ENCODE data around the gene FAM210B. TPM values are rescaled to one million over a fixed set of nuclear protein-coding genes. Genes with fewer than 3 reads are reported as not detected.

Gene FAM210B
- total and polyA plus RNA-seq, 2 of the 13 experiments (the other 11 are each of a cell fraction or from before 2014, with no cell fraction given): 75.9 to 107 TPM

DNA sequence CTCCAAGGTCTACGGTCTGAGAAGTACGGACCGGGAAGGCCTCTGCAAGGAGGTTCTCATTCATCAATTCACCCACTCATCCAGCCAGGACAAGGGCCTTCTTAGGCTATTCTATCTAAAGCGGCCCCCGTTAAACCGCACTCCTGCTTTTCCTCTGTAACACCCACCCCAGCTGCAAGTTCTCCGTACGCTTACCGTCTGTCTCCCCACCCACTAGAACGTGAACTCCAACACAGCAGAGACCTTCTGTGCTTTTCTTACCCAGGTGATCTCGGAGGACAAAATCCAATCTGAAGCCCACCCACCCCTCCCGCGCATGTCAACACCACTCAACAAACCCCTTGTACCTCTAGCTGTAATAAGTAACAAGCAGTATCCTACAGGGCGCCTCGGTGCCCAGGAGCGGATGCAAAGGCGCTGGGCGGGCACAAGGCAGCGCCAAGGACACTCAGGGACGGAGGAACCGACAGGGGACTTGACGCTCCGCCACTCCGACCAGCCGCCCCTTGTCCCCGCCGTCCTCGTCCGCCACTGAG lies 32.9 kb downstream of the FAM210B start (continued):
- TF ChIP-seq ZNF235 (CRISPR knock-in tag; IDR thresholded peaks at IDR 0.05; ENCODE audit: borderline replicate concordance) (0 out of 2 replicates have a peak, but pooled peaks have one; percentile 75), ZNF720 (CRISPR knock-in tag; IDR thresholded peaks at IDR 0.05) (no peak; the same call in 1 of the 2 replicates), YEATS4 (CRISPR knock-in tag; IDR thresholded peaks at IDR 0.05; ENCODE audit: borderline replicate concordance) (no peak), ZNF343 (CRISPR knock-in tag; IDR thresholded peaks at IDR 0.05) (peak; percentile 16; the same call in 1 of the 2 replicates), CSRNP1 (CRISPR knock-in tag; IDR thresholded peaks at IDR 0.05) (0 out of 2 replicates have a peak, but pooled peaks have one; percentile 69), ZNF747 (CRISPR knock-in tag; IDR thresholded peaks at IDR 0.05; ENCODE audit: borderline replicate concordance) (peak; percentile 5; the same call in 1 of the 2 replicates), ZNF746 (CRISPR knock-in tag; IDR thresholded peaks at IDR 0.05) (peak; percentile 55; the same call in 1 of the 2 replicates), NRL (CRISPR knock-in tag; IDR thresholded peaks at IDR 0.05; ENCODE audit: borderline replicate concordance) (0 out of 2 replicates have a peak, but pooled peaks have one; percentile 9), SNAPC4 (CRISPR knock-in tag; IDR thresholded peaks at IDR 0.05) (peak; percentile 78), SMAD1 (CRISPR knock-in tag; IDR thresholded peaks at IDR 0.05; ENCODE audit: borderline replicate concordance, low read depth) (no peak), ZNF558 (CRISPR knock-in tag; IDR thresholded peaks at IDR 0.05; ENCODE audit: borderline replicate concordance) (peak; percentile 53), E2F2 (CRISPR knock-in tag; IDR thresholded peaks at IDR 0.05; ENCODE audit: borderline replicate concordance) (peak; percentile 50; the same call in 1 of the 2 replicates), ZSCAN5A (CRISPR knock-in tag; IDR thresholded peaks at IDR 0.05; ENCODE audit: borderline replicate concordance) (peak; percentile 7; the same call in 1 of the 2 replicates), ZSCAN29 (CRISPR knock-in tag; conservative IDR thresholded peaks at IDR 0.05) (no peak; the same call in 1 of the 2 replicates), ZNF737 (CRISPR knock-in tag; IDR thresholded peaks at IDR 0.05; ENCODE audit: borderline replicate concordance) (peak; percentile 86; the same call in 1 of the 2 replicates)
- TF ChIP-seq, protein P1, sequence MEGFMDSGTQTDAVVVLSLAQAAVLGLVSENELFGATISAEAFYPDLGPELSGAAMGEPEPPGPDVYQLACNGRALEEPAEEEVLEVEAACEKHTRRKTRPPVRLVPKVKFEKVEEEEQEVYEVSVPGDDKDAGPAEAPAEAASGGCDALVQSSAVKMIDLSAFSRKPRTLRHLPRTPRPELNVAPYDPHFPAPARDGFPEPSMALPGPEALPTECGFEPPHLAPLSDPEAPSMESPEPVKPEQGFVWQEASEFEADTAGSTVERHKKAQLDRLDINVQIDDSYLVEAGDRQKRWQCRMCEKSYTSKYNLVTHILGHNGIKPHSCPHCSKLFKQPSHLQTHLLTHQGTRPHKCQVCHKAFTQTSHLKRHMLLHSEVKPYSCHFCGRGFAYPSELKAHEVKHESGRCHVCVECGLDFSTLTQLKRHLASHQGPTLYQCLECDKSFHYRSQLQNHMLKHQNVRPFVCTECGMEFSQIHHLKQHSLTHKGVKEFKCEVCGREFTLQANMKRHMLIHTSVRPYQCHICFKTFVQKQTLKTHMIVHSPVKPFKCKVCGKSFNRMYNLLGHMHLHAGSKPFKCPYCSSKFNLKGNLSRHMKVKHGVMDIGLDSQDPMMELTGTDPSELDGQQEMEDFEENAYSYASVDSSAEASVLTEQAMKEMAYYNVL (CRISPR knock-in tag; IDR thresholded peaks at IDR 0.05; ENCODE audit: borderline replicate concordance): 0 out of 2 replicates have a peak, but pooled peaks have one; percentile 15
